Stimulated activated naive CD4-positive, alpha-beta T cell (primary cell): Measurements from ENCODE around the gene ST8SIA3.

Experiments
- DNase-seq, 6 experiments: peaks; one replicate each; lab custom pipeline; 2025; lab: John Stamatoyannopoulos, UW

ST8SIA3 gene

GRCh38 chr18:57352271-57352701 lies at the start of gene ST8SIA3:
TSS of gene ST8SIA3 (plus strand) at chr18:57352557. CDS start at chr18:57352847, 290 bp downstream.
- DNase-seq, result no peak

- no peak for DNase-seq
Observed at GRCh38 chr18:57311472-57311871, 40.9 kb upstream of the ST8SIA3 start.

- DNase-seq, result no peak
Observed at GRCh38 chr18:57312346-57313144, 39.8 kb upstream of the ST8SIA3 start.

- no peak for DNase-seq
Observed at GRCh38 chr18:57320603-57321002, 31.8 kb upstream of the ST8SIA3 start.

- no peak for DNase-seq
Observed at GRCh38 chr18:57325491-57326166, 26.7 kb upstream of the ST8SIA3 start.

GRCh38 chr18:57326718-57327323 lies 25.5 kb upstream of the ST8SIA3 start:
- DNase-seq, result no peak

GRCh38 chr18:57328665-57329064 lies 23.7 kb upstream of the ST8SIA3 start:
- no peak for DNase-seq

GRCh38 chr18:57329856-57330255 lies 22.5 kb upstream of the ST8SIA3 start:
- DNase-seq, result no peak

- no peak for DNase-seq
Observed at GRCh38 chr18:57331718-57332117, 20.6 kb upstream of the ST8SIA3 start.

GRCh38 chr18:57333940-57334339 lies 18.4 kb upstream of the ST8SIA3 start:
- no peak for DNase-seq

GRCh38 chr18:57334383-57334782 lies 18.0 kb upstream of the ST8SIA3 start:
- DNase-seq, result no peak

GRCh38 chr18:57336343-57336742 lies 16.0 kb upstream of the ST8SIA3 start:
- no peak for DNase-seq

GRCh38 chr18:57337890-57338289 lies 14.5 kb upstream of the ST8SIA3 start:
- DNase-seq, result no peak

- no peak for DNase-seq
Observed at GRCh38 chr18:57343833-57344232, 8.5 kb upstream of the ST8SIA3 start.

GRCh38 chr18:57346876-57347275 lies 5.5 kb upstream of the ST8SIA3 start:
- DNase-seq, result no peak

GRCh38 chr18:57347784-57348183 lies 4.6 kb upstream of the ST8SIA3 start:
- no peak for DNase-seq

- DNase-seq, result no peak
Observed at GRCh38 chr18:57352761-57353136, 392 bp downstream of the ST8SIA3 start.

GRCh38 chr18:57353137-57353939 lies 981 bp downstream of the ST8SIA3 start:
- DNase-seq, result no peak

GRCh38 chr18:57353940-57354461 lies 1.6 kb downstream of the ST8SIA3 start:
- no peak for DNase-seq

- no peak for DNase-seq
Observed at GRCh38 chr18:57359433-57359832, 7.1 kb downstream of the ST8SIA3 start.

- DNase-seq, result no peak
Observed at GRCh38 chr18:57362714-57363113, 10.4 kb downstream of the ST8SIA3 start.

GRCh38 chr18:57364460-57364859 lies 12.1 kb downstream of the ST8SIA3 start:
- DNase-seq, result no peak
